GM19463 (cell line): ENCODE data around the gene USP17L20.
"Not testable (repeated sequence)": the region's sequence is repeated elsewhere in the genome, so short reads cannot be mapped to it uniquely, and the experiment has no call there.

Experiments
- ATAC-seq: cut with Tn5 transposase; IDR thresholded peaks from one replicate; pipeline ENCODE4 v1.9.1; 2021; ENCODE audit warnings: mild to moderate bottlenecking, moderate library complexity; ENCODE audit not compliant: unreplicated experiment

Gene USP17L20

GRCh38 chr4:9257824-9258223, at the start of gene USP17L20:
USP17L20 (plus strand) TSS chr4:9258124; CDS start chr4:9258124, 0 bp downstream.
- not testable (repeated sequence) for ATAC-seq

GRCh38 chr4:9210357-9210756, 47.6 kb upstream of the USP17L20 start, which contains the start of gene USP17L10:
USP17L10 (plus strand) TSS chr4:9210657; CDS start chr4:9210657, 0 bp downstream.
- not testable (repeated sequence) for ATAC-seq

- not testable (repeated sequence) for ATAC-seq
Observed at GRCh38 chr4:9214701-9215100, 43.2 kb upstream of the USP17L20 start.

GRCh38 chr4:9215105-9215504, 42.8 kb upstream of the USP17L20 start, which contains the start of gene USP17L11:
USP17L11 (plus strand) TSS chr4:9215405; CDS start chr4:9215405, 0 bp downstream.
- ATAC-seq = not testable (repeated sequence)

- ATAC-seq = not testable (repeated sequence)
Observed at GRCh38 chr4:9219852-9220251, 38.1 kb upstream of the USP17L20 start, which contains the start of gene USP17L12. USP17L12 (plus strand) TSS chr4:9220152; CDS start chr4:9220152, 0 bp downstream.

GRCh38 chr4:9224596-9224995, 33.3 kb upstream of the USP17L20 start, which contains the start of gene USP17L13:
USP17L13 (plus strand) TSS chr4:9224896; CDS start chr4:9224896, 0 bp downstream.
- not testable (repeated sequence) for ATAC-seq

GRCh38 chr4:9230249-9230648, 27.7 kb upstream of the USP17L20 start:
- ATAC-seq = not testable (repeated sequence)

- not testable (repeated sequence) for ATAC-seq
Observed at GRCh38 chr4:9234085-9234484, 23.8 kb upstream of the USP17L20 start, which contains the start of gene USP17L15. USP17L15 (plus strand) TSS chr4:9234385; CDS start chr4:9234385, 0 bp downstream.

GRCh38 chr4:9238461-9238860, 19.5 kb upstream of the USP17L20 start:
- ATAC-seq = not testable (repeated sequence)

- ATAC-seq = not testable (repeated sequence)
Observed at GRCh38 chr4:9243579-9243978, 14.3 kb upstream of the USP17L20 start, which contains the start of gene USP17L17. USP17L17 (plus strand) TSS chr4:9243879; CDS start chr4:9243879, 0 bp downstream.

- ATAC-seq = not testable (repeated sequence)
Observed at GRCh38 chr4:9247953-9248680, 9.8 kb upstream of the USP17L20 start, which contains the start of gene USP17L18. USP17L18 (plus strand) TSS chr4:9248630; CDS start chr4:9248630, 0 bp downstream.

- ATAC-seq = not testable (repeated sequence)
Observed at GRCh38 chr4:9253078-9253477, 4.8 kb upstream of the USP17L20 start, which contains the start of gene USP17L19. USP17L19 (plus strand) TSS chr4:9253378; CDS start chr4:9253378, 0 bp downstream.

- not testable (repeated sequence) for ATAC-seq
Observed at GRCh38 chr4:9262572-9262971, 4.6 kb downstream of the USP17L20 start, which contains the start of gene USP17L21. USP17L21 (plus strand) TSS chr4:9262872; CDS start chr4:9262872, 0 bp downstream.

- not testable (repeated sequence) for ATAC-seq
Observed at GRCh38 chr4:9267319-9267718, 9.4 kb downstream of the USP17L20 start, which contains the start of gene USP17L22. USP17L22 (plus strand) TSS chr4:9267619; CDS start chr4:9267619, 0 bp downstream.

GRCh38 chr4:9271719-9272118, 13.8 kb downstream of the USP17L20 start:
- ATAC-seq = not testable (repeated sequence)
